Effector memory CD4-positive, alpha-beta T cell (primary cell): ENCODE measurements around the gene LMCD1.
"Not testable (repeated sequence)": the region's sequence is repeated elsewhere in the genome, so short reads cannot be mapped to it uniquely, and the experiment has no call there.

Experiments used
- DNase-seq, 3 donors: peaks; one replicate each; pipeline ENCODE4 v3.0.0-alpha.2; 2020
- H3K27ac ChIP-seq: 2 replicates; pipeline ENCODE4 v1.7.0; 2013; ENCODE audit warnings: mild to moderate bottlenecking, low read length, moderate library complexity; ENCODE audit not compliant: insufficient read depth, poor library complexity, severe bottlenecking
- H3K27me3 ChIP-seq: replicated peaks from 2 replicates; pipeline ENCODE4 v1.7.0; 2013; ENCODE audit warnings: mild to moderate bottlenecking, low read length; ENCODE audit not compliant: insufficient read depth, control insufficient read depth, poor library complexity, severe bottlenecking
- H3K36me3 ChIP-seq: 2 replicates; pipeline ENCODE4 v1.7.0; 2013; ENCODE audit warnings: mild to moderate bottlenecking, low read length, moderate library complexity; ENCODE audit not compliant: control insufficient read depth, insufficient read depth
- H3K4me1 ChIP-seq: 2 replicates; pipeline ENCODE4 v1.7.0; 2013; ENCODE audit warnings: low read length, mild to moderate bottlenecking; ENCODE audit not compliant: control insufficient read depth, insufficient read depth, poor library complexity, severe bottlenecking
- H3K4me3 ChIP-seq: 2 replicates; pipeline ENCODE4 v1.7.0; 2013; ENCODE audit warnings: low read length, low read depth, mild to moderate bottlenecking; ENCODE audit not compliant: insufficient read depth, poor library complexity, severe bottlenecking
- H3K9me3 ChIP-seq: 2 replicates; pipeline ENCODE4 v1.7.0; 2013; ENCODE audit warnings: mild to moderate bottlenecking, low read length, moderate library complexity; ENCODE audit not compliant: control insufficient read depth

Gene LMCD1

GRCh38 chr3:8578282-8578681, 76.7 kb downstream of the LMCD1 start:
- no peaks in the 10 kb centered on the region for H3K4me1 ChIP-seq
- DNase-seq, result no peak
- no peak overlapping the region for H3K4me3 ChIP-seq
- no peaks in the 10 kb centered on the region for H3K27me3 ChIP-seq
- H3K36me3 ChIP-seq, result no peaks in the 10 kb centered on the region
- no peak overlapping the region for H3K27ac ChIP-seq
- H3K9me3 ChIP-seq, result no peaks in the 10 kb centered on the region

- Histone ChIP-seq H3K9me3 (no peaks in the 10 kb centered on the region), H3K4me3 (no peak overlapping the region), H3K27ac (no peak overlapping the region), H3K27me3 (no peaks in the 10 kb centered on the region), H3K4me1 (no peaks in the 10 kb centered on the region), H3K36me3 (no peaks in the 10 kb centered on the region)
- DNase-seq, result no peak
Observed at GRCh38 chr3:8579096-8579495, 77.5 kb downstream of the LMCD1 start.

GRCh38 chr3:8579943-8580342, 78.3 kb downstream of the LMCD1 start:
- Histone ChIP-seq H3K27ac (no peak overlapping the region), H3K9me3 (no peaks in the 10 kb centered on the region), H3K4me3 (no peak overlapping the region), H3K36me3 (no peaks in the 10 kb centered on the region), H3K27me3 (no peaks in the 10 kb centered on the region), H3K4me1 (no peaks in the 10 kb centered on the region)
- no peak for DNase-seq

GRCh38 chr3:8580434-8580833, 78.8 kb downstream of the LMCD1 start:
- H3K27ac ChIP-seq, DNase-seq: not testable (repeated sequence)

GRCh38 chr3:8581373-8581772, 79.8 kb downstream of the LMCD1 start:
- no peaks in the 10 kb centered on the region for H3K9me3 ChIP-seq
- no peak for DNase-seq
- no peaks in the 10 kb centered on the region for H3K4me1 ChIP-seq
- H3K4me3 ChIP-seq, result no peak overlapping the region
- H3K27ac ChIP-seq, result no peak overlapping the region
- H3K36me3 ChIP-seq, result no peaks in the 10 kb centered on the region
- H3K27me3 ChIP-seq, result no peaks in the 10 kb centered on the region

More at GRCh38 chr3:8580434-8580833, 78.8 kb downstream of the LMCD1 start:
- not testable (repeated sequence) for H3K4me1 ChIP-seq, H3K4me3 ChIP-seq, H3K9me3 ChIP-seq, H3K27me3 ChIP-seq, H3K36me3 ChIP-seq

- Histone ChIP-seq H3K9me3 (no peaks in the 10 kb centered on the region), H3K36me3 (no peaks in the 10 kb centered on the region), H3K27me3 (no peaks in the 10 kb centered on the region), H3K4me1 (no peaks in the 10 kb centered on the region), H3K4me3 (no peak overlapping the region), H3K27ac (no peak overlapping the region)
- DNase-seq, result no peak
Observed at GRCh38 chr3:8581806-8582445, 80.3 kb downstream of the LMCD1 start.

- H3K9me3 ChIP-seq, result no peaks in the 10 kb centered on the region
- H3K27me3 ChIP-seq, result no peaks in the 10 kb centered on the region
- DNase-seq, result no peak
- no peaks in the 10 kb centered on the region for H3K4me1 ChIP-seq
- H3K36me3 ChIP-seq, result no peaks in the 10 kb centered on the region
- no peak overlapping the region for H3K27ac ChIP-seq
- no peak overlapping the region for H3K4me3 ChIP-seq
Observed at GRCh38 chr3:8584661-8585060, 83.0 kb downstream of the LMCD1 start.

- DNase-seq, result no peak
- Histone ChIP-seq H3K4me1 (no peaks in the 10 kb centered on the region), H3K36me3 (no peaks in the 10 kb centered on the region), H3K27ac (no peak overlapping the region), H3K27me3 (no peaks in the 10 kb centered on the region), H3K4me3 (no peak overlapping the region), H3K9me3 (no peaks in the 10 kb centered on the region)
Observed at GRCh38 chr3:8589880-8590556, 88.4 kb downstream of the LMCD1 start.

GRCh38 chr3:8593021-8593827, 91.6 kb downstream of the LMCD1 start:
- H3K4me1 ChIP-seq, result no peaks in the 10 kb centered on the region
- H3K27me3 ChIP-seq, result no peaks in the 10 kb centered on the region
- H3K4me3 ChIP-seq, result no peak overlapping the region
- no peak overlapping the region for H3K27ac ChIP-seq
- H3K9me3 ChIP-seq, result no peaks in the 10 kb centered on the region
- no peak for DNase-seq
- no peaks in the 10 kb centered on the region for H3K36me3 ChIP-seq

GRCh38 chr3:8595252-8595651, 93.6 kb downstream of the LMCD1 start:
- Histone ChIP-seq H3K27ac (no peak overlapping the region), H3K36me3 (no peaks in the 10 kb centered on the region), H3K9me3 (no peaks in the 10 kb centered on the region), H3K4me1 (no peaks in the 10 kb centered on the region), H3K4me3 (no peak overlapping the region), H3K27me3 (no peaks in the 10 kb centered on the region)
- DNase-seq, result no peak
